ENCODE results near the gene FSIP1. TPM values are rescaled to one million over a fixed set of nuclear protein-coding genes. Genes with fewer than 3 reads are reported as not detected.

The FSIP1 gene
- total RNA-seq, 1 experiment from 2014 or later = 1.3 TPM

GRCh38 chr15:39585871-39586301, 196.8 kb downstream of the FSIP1 start:
- peaks cover 11% of the 10 kb centered on the region for H3K36me3 ChIP-seq (ENCODE audit: control insufficient read depth, insufficient read depth, low read length)
- no TSS peak for BruUV-seq (replicated peaks)
- CTCF ChIA-PET = no interaction called here
- no peaks in the 10 kb centered on the region for H3K27me3 ChIP-seq (replicated peaks; ENCODE audit: control insufficient read depth, insufficient read depth, low read length)
- peaks cover 15% of the 10 kb centered on the region; the same call in 1 of the 2 replicates for H3K4me1 ChIP-seq
- Mint-ChIP-seq H3K4me3 (ENCODE audit: unreplicated experiment) (peak overlapping the region; percentile 78), H3K36me3 (ENCODE audit: insufficient read depth, unreplicated experiment) (peaks cover 100% of the 10 kb centered on the region), H3K27ac (ENCODE audit: unreplicated experiment) (no peak overlapping the region), H3K27me3 (ENCODE audit: insufficient read depth, unreplicated experiment) (no peaks in the 10 kb centered on the region), H3K4me1 (ENCODE audit: low read depth, unreplicated experiment) (peaks cover 10% of the 10 kb centered on the region), H3K9me3 (ENCODE audit: unreplicated experiment) (no peaks in the 10 kb centered on the region)
- intact Hi-C loops (cut with micrococcal nuclease; ENCODE audit: unreplicated experiment) = loop anchor here (10.0 kb wide), 1 partner anchor 289 kb away; no protein-coding TSS in a partner anchor
- POLR2A ChIA-PET = no interaction called here
- no peak for TF ChIP-seq CTCF (IDR thresholded peaks at IDR 0.05; ENCODE audit: insufficient read depth in 1 of 2, low read depth in 1 of 2, low read length in 1 of 2, severe bottlenecking in 1 of 2, unreplicated experiment in 1 of 2)
- H3K4me3 ChIP-seq (ENCODE audit: low read depth, low read length) = no peak overlapping the region
- no peaks in the 10 kb centered on the region for H3K9me3 ChIP-seq
- DNase-seq = no peak

GRCh38 chr15:39585389-39585841, 197.2 kb downstream of the FSIP1 start:
- CTCF ChIA-PET = no interaction called here
- H3K4me1 ChIP-seq = peaks cover 15% of the 10 kb centered on the region; the same call in 1 of the 2 replicates
- no peaks in the 10 kb centered on the region for H3K27me3 Mint-ChIP-seq (ENCODE audit: insufficient read depth, unreplicated experiment)
- no peak overlapping the region for H3K27ac Mint-ChIP-seq (ENCODE audit: unreplicated experiment)
- peaks cover 11% of the 10 kb centered on the region for H3K36me3 ChIP-seq (ENCODE audit: control insufficient read depth, insufficient read depth, low read length)
- no peaks in the 10 kb centered on the region for H3K9me3 ChIP-seq
- no peak overlapping the region for H3K4me3 ChIP-seq (ENCODE audit: low read depth, low read length)
- peaks cover 8% of the 10 kb centered on the region for H3K4me1 Mint-ChIP-seq (ENCODE audit: low read depth, unreplicated experiment)
- peak overlapping the region; percentile 78 for H3K4me3 Mint-ChIP-seq (ENCODE audit: unreplicated experiment)
- H3K9me3 Mint-ChIP-seq (ENCODE audit: unreplicated experiment) = no peaks in the 10 kb centered on the region
- intact Hi-C loops (cut with micrococcal nuclease; ENCODE audit: unreplicated experiment) = loop anchor here (10.0 kb wide), 1 partner anchor 289 kb away; no protein-coding TSS in a partner anchor
- no peaks in the 10 kb centered on the region for H3K27me3 ChIP-seq (replicated peaks; ENCODE audit: control insufficient read depth, insufficient read depth, low read length)
- BruUV-seq (replicated peaks) = no TSS peak
- DNase-seq = no peak
- POLR2A ChIA-PET = no interaction called here
- TF ChIP-seq CTCF (IDR thresholded peaks at IDR 0.05; ENCODE audit: insufficient read depth in 1 of 2, low read depth in 1 of 2, low read length in 1 of 2, severe bottlenecking in 1 of 2, unreplicated experiment in 1 of 2) = no peak
- peaks cover 99% of the 10 kb centered on the region for H3K36me3 Mint-ChIP-seq (ENCODE audit: insufficient read depth, unreplicated experiment)

- BruUV-seq (replicated peaks) = no TSS peak
- Histone ChIP-seq H3K4me3 (ENCODE audit: low read depth, low read length) (no peak overlapping the region), H3K27me3 (replicated peaks; ENCODE audit: control insufficient read depth, insufficient read depth, low read length) (no peaks in the 10 kb centered on the region), H3K9me3 (no peaks in the 10 kb centered on the region), H3K4me1 (peaks cover 17% of the 10 kb centered on the region; the same call in 1 of the 2 replicates), H3K36me3 (ENCODE audit: control insufficient read depth, insufficient read depth, low read length) (peaks cover 11% of the 10 kb centered on the region)
- Mint-ChIP-seq H3K9me3 (ENCODE audit: unreplicated experiment) (no peaks in the 10 kb centered on the region), H3K27ac (ENCODE audit: unreplicated experiment) (no peak overlapping the region), H3K27me3 (ENCODE audit: insufficient read depth, unreplicated experiment) (no peaks in the 10 kb centered on the region), H3K36me3 (ENCODE audit: insufficient read depth, unreplicated experiment) (peaks cover 96% of the 10 kb centered on the region), H3K4me3 (ENCODE audit: unreplicated experiment) (peak overlapping the region; percentile 78), H3K4me1 (ENCODE audit: low read depth, unreplicated experiment) (peaks cover 8% of the 10 kb centered on the region)
- ChIA-PET CTCF (interaction anchor here (0.6 kb wide), 1 partner anchor 132 kb away, joined by 3 read pairs; no protein-coding TSS in a partner anchor), POLR2A (no interaction called here)
- intact Hi-C loops (cut with micrococcal nuclease; ENCODE audit: unreplicated experiment) = loop anchor here (5.0 to 10.0 kb wide), 4 partner anchors 148 to 878 kb away; no protein-coding TSS in a partner anchor
- no peak for DNase-seq
- no peak for TF ChIP-seq CTCF (IDR thresholded peaks at IDR 0.05; ENCODE audit: insufficient read depth in 1 of 2, low read depth in 1 of 2, low read length in 1 of 2, severe bottlenecking in 1 of 2, unreplicated experiment in 1 of 2)
Observed at GRCh38 chr15:39584662-39585388, 197.8 kb downstream of the FSIP1 start.

Data from Caco-2 (cell line).